IPS-11a (cell line): Measurements from ENCODE around the gene GRK3.
"Not testable (repeated sequence)": the region's sequence is repeated elsewhere in the genome, so short reads cannot be mapped to it uniquely, and the experiment has no call there.

ENCODE experiments used
- H3K4me3 ChIP-seq: one replicate; pipeline ENCODE4 v1.5.1; 2013; ENCODE audit warnings: low read depth, low read length, control low read depth

GRK3 gene

DNA sequence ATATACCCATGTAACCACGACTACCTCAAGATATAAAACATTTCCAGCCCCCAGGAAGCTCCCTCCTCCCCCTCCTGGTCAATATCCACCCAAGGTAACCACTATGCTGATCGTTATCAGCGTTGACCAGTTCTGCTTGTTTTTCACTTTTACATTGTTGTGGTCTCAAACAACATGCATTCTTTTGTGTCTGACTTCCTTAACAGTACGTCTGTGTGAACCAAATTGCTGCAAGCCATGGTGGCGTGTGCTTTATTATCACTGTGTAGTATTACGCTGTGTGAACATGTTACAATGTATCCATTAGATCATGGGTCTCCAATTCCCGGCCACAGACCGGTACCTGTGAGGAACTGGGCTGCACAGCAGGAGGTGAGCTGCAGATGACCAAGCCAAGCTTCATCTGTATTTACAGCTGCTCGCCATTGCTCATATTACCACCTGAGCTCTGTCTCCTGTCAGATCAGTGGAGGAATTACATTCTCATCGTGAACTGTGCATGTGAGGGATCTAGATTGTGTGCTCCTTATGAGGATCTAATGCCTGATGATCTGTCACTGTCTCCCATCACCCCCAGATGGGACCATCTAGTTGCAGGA lies 15.5 kb upstream of the GRK3 start:
- H3K4me3 ChIP-seq, result no peak overlapping the region

DNA sequence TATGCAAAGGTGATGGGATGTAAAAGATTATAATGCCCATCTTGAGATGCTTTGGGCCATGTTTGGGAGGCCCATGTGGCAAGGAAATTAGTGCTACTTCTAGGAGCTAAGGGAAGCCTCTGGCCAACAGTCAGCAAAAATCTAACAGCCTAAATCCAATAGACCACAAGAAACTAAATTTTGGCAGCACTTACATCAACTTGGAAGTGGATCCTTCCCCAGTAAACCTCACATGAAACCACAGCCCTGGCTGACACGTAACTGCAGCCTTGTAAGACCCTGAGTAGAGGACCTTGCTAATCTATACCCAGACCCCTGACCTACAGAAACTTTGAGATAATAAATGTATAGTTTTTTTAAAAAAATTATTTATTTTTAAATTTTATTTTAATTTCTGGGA lies 13.1 kb upstream of the GRK3 start:
- H3K4me3 ChIP-seq, result no peak overlapping the region

DNA sequence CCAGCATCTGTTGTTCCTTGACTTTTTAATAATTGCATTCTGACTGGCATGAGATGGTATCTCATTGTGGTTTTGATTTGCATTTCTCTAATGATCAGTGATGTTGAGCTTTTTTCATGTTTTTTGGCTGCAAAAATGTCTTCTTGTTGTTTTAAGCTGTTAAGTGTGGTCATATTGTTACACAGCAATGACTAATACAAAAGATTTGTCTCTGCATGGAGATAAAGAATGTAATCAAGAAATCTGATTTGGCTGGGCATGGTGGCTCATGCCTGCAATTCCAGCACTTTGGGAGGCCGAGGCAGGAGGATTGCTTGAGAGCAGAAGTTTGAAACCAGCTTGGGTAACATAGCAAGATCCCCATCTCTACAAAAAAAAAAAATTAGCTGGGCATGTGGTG lies 12.1 kb upstream of the GRK3 start:
- H3K4me3 ChIP-seq, result not testable (repeated sequence)

DNA sequence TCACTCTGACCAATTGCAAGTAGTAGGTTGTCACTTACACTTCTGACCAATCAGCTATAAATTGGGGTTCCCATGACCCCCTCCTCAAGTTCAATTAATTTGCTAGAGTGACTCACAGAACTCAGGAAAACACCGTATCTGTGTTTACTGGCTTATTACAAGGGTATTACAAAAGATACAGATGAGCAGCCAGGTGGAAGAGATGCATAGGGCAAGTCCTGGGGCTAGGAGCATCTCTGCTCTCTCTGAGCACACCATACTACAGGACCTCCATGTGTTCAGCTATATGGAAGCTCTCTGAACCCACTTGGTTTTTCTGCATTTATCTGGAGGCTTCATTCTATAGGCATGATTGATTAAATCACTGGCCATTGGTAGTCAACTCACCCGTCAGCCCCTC lies 11.3 kb upstream of the GRK3 start:
- no peak overlapping the region for H3K4me3 ChIP-seq

DNA sequence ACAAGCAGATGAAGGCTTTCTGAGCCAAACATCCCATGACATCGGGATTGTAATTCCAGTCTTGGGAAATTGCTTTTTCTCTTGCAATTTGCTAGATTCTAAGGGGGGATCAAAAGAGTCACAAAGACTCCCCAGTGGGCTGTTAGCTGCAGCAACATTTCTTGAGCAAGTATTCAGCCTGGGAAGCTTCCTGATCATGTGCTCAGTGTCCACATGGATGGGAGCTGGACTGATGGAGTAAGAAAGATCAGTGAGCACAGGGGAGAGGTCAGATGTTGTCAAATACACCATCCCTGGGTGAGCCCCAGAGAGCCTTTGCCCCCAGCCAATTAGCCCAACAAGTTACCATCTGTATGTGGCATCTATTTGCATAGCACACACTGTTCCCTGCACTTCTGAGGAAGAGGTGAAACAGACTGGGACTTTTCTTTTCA lies 10.2 kb upstream of the GRK3 start:
- H3K4me3 ChIP-seq, result no peak overlapping the region

DNA sequence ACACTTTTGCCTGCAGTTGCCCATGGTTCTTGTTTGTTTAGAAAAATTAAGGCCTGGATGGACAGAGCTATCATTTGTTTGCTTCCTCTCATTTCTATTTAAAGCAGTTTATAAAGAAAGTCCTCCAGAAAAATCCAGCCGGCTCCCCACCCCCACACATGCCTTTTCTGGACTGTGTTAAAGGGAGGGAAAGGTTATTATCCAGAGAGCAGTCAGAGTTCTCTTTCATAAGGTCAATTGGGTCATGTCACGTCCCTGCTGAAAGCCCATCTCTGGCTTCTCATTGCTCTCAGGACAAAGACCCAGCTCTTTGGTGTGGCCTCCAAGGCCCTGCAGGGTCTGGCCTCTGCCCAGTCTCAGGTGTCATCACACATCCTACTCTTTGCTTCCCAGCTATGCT lies 9.8 kb upstream of the GRK3 start:
- H3K4me3 ChIP-seq, result no peak overlapping the region

DNA sequence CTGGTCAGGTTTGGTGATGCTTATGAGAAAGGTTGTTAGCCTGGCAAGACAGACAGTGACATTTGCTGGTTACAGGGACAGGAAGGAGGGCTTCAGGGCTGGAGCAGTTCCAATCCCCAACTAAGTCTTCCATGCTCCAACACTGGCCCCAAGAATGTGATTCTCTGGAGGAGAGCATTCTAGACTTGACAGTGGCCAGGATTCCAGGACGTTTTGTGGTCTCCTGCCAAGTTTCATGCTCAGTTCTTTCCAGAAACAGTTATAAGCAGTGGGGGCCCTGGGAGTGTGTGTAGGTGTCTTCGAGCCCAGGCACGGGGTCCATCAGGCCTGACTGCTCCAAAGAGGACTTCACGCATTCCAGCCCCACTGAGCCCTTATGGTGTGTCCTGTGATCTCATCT lies 8.9 kb upstream of the GRK3 start:
- H3K4me3 ChIP-seq, result no peak overlapping the region

DNA sequence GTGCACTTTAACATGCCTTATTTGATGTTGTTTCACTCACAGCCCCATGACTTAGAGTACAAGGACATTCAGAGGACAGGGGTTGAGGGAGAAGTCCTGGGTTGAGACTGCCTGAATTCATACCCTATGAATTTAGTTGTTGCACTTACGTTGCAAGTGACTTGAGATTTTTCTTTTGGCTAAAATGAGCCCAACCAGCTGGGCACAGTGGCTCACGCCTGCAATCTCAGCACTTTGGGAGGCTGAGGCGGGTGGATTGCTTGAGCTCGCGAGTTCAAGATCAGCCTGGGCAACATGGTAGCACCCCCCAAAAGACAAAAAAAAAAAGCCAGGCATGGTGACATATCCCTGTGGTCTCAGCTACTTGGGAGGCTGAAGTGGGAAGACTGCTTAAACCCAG lies 7.3 kb upstream of the GRK3 start:
- no peak overlapping the region for H3K4me3 ChIP-seq

DNA sequence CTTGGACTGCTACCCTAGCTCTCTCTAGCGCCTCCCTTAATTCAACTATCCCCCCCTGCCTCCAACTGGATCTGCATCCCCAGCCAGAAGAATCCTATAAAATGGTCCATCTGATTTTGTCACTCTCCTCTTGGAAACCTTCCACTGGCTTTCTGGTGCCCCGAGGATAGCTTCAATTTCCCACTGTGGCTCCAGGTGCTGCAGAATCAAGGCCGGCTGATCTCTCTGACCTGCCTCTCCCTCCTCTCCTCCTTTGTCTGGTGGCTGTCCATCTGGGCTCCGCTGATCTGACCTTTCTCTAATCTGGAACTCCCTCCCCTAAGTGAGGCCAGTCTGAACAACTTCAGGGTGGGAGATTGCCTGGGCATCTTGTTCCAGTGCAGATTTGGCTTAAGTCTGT lies 6.1 kb upstream of the GRK3 start:
- no peak overlapping the region for H3K4me3 ChIP-seq

DNA sequence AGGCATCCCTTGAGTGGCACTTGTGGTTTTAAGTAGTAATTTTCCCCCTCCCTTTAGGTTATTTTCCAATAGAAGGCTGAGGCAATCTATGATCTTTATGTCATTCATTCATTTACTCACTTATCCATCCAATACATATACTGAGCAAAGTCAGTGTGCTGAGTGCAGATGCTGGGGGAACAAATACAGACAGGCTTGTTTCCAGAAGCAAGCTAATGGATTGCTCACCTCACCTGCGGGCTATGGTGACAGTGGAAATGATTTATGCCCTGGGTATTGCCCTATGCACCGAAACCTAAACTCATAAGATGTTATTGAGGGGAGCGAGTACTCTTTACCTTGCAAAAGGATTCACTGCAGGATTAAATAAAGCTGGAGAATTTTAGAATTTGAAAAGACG lies 4.6 kb upstream of the GRK3 start:
- not testable (repeated sequence) for H3K4me3 ChIP-seq

DNA sequence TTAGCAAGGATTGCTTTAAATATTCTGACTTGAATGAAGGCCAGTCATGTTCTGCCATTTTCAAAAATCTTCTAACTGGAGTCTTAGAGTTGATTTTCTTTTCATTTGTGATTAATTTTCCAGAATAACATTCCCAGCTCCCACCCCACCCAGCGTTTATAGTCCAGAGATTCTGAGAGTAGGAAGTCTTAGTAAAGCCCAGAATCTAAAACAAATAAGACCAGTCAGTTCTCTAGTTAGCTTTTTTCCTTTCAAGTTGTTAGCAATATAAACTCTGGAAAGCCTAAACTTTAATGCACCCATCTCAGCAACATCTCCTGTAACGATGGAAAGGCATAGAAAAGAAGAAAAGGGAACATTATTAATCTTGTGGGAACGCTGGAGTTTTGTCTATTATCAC lies 3.3 kb upstream of the GRK3 start:
- not testable (repeated sequence) for H3K4me3 ChIP-seq

DNA sequence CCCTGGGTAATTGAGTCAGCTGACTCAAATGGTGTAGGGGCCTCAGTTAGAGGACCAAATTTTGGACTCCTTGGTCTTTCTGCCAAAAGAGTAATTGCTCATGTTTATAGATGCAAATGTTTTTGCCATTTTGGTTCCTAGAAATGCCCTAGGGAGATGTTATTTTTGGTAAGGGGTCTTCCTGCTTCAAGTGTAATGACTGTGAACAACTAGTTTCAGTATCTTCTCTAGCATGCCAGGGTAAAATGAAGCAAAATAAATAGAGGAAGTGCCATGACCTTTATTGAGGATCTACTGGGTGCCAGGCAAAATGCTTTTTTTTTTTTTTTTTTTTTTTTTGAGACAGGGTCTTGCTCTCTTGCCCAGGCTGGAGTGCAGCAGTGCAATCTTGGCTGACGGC lies 2.5 kb upstream of the GRK3 start:
- H3K4me3 ChIP-seq, result not testable (repeated sequence)

DNA sequence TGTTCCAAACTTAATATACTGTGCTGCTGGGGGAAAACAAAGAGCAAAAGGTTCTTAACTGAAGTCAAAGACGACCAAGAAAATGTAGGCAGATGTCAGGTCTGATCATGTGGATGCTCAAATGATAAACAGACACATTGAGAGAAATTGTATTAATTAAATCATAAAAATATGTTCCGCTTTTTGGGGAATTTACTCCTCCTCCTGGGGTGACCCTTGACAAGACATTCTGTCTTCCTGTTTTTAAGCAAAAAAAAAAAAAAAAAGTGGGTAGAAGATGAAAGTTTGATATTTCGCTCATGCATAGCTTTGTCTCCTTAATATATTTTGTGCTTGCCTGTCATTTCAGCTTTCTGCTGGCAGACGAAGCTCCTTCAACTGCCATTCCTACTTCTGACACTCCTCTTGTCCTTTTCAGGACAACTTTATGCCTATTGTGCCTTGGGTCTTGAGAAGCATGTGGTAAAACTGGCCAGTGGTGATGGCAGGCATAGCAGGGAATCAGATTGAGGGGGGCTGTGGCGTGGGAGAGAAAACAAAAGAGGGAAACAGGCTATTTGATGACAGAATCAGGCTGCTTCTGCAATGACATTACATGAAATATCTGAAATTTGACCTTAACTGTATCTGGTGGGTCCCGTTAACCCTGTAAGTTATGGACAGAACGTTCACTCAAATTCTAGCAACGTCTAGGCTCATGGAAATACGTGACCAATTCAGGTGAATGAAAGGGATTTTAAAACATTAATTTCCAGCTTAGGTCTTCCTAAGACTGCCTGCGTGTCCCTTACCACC lies 1.3 kb upstream of the GRK3 start:
- H3K4me3 ChIP-seq, result peak overlapping the region; percentile 59

DNA sequence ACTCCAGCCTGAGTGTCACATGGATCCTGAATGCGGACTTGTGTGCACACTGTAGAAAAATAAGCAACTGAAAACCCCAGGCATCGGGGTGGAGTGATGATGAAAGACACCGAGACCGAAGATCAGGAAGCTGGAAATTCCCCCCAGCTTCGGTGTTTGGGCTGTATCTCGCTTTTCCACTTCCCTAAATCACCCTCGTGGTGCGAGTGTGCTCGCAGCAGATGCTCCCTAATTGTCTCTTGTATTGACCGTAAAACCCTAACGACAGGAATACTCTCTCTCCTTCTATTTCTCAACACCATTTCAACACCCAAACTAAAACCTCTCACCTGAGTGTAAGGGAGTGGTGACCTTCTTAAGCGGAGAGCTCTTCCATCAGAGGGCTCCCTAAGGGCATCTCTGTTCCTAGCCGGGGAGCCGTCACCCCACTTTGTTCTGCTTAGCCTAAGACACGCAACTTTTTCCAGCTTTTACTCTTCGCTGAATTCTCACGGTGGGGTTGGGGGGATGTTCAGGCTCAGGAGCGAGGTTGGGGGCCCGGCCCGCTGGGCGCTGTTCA lies 635 bp upstream of the GRK3 start:
- H3K4me3 ChIP-seq, result peak overlapping the region; percentile 59

DNA sequence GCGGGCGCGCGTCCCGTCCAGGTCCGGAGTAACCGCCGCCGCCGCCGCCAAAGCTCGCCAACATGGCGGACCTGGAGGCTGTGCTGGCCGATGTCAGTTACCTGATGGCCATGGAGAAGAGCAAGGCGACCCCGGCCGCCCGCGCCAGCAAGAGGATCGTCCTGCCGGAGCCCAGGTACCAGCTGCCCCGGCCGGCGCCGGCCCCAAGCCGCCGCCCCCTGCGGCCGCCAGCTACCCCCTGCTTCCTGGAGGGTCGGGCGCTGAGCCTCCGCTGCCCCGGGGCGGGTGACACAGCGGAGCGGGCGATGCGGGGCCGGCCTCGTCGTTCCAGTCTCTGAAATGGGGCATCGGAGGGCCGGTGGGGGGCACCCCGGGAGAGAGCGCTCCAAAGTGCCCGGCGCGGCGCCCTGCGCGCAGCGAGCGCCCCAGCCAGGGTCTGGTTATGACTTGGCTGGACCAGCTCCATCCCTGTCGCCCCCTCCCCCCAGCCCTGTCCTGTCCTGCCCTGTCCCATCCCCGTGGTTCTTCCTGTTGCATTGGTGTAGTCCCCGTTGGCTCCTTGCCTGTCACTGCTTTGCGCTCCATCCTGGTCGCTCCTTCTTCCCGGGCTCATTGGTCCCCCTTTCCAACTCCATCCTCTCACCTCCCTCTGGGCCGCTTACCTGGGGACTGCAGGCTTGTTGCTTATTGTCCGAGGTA lies 653 bp downstream of the GRK3 start:
- peak overlapping the region; percentile 76 for H3K4me3 ChIP-seq

DNA sequence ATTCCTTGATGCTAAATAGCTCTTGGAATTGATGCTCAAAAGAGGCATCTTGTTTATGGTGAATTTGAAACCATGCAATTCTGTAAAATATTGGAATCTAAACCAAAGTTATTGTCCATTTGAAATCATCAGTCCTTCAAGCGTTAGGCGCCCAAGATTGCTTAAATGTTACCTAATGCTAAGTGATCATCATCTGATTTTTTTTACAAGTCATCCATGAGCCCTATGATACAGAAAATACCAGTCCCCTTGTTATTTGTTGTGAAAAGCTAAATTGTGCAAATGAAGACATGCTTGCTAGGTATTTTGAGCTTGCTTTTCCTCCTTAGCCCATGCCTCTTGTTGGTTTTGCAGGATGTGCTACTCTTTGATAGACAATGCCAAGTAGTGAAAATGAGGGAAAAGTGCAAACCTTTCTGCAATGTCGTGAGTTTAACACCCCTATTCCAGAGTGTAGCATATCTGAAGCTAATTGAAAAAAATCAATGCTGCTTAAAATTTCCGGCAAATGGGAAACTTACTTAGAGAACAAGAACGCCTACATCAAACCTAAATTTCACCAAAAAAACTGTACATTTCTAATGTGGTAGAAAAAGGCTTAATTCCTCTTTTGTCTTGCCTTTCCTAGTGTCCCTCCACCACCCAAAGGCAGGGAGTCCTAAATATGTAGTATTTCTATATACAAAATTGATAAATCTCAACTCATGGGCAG lies 1.9 kb downstream of the GRK3 start:
- no peak overlapping the region for H3K4me3 ChIP-seq

DNA sequence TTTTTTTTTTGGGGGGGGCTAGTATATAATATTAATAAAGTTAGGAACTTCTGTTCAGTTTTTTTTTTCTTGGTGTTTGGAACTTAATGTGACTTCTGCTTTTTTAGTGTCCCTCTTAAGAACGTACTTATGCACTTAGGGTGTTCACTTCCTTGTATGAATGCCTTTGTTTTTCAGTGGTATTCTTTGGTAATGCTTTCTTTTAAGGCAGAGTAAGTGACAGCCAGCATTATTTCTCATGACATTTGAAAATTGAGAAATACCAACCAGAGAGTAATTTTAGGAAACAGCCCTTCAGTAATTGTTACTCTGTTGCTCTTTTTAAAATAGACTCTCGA lies 2.4 kb downstream of the GRK3 start:
- no peak overlapping the region for H3K4me3 ChIP-seq

DNA sequence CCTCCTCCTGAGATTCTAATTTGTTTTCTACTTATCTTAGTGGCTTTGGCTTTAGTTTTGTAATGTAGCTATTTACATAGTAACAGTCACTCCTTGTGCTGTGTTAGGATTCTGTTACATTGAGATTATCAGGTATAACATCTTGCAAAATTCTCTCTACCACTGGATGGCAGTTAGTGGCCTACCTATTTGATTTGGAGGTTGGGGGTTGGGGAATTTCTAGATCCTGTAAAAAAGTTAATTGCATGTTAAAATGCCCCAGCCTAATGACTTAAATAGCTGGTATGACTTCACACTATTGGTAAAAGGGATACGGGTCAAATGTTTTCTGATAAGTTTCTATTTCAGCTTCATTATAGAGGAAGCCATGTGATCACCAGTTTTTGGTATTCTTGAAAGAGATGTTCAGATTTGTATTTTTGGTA lies 2.8 kb downstream of the GRK3 start:
- H3K4me3 ChIP-seq, result no peak overlapping the region

DNA sequence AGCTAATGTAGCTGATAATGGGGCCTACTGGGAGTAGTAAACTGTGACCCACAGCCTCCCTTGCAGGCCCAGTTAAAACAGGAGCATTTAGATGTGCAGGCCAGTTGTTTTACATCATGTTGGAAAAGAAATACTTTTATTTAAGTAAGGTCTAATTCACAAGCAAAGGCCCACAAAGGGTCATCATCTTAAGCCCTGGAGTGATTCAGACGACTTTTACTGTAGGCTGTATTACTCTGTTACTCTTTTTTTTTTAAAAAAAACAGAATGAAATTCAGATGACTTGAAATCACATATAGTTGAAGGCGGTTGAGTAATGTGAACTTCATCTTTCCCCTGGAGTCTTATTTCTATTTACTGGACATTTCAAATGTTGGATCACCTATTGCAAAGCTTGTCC lies 3.6 kb downstream of the GRK3 start:
- H3K4me3 ChIP-seq, result not testable (repeated sequence)

DNA sequence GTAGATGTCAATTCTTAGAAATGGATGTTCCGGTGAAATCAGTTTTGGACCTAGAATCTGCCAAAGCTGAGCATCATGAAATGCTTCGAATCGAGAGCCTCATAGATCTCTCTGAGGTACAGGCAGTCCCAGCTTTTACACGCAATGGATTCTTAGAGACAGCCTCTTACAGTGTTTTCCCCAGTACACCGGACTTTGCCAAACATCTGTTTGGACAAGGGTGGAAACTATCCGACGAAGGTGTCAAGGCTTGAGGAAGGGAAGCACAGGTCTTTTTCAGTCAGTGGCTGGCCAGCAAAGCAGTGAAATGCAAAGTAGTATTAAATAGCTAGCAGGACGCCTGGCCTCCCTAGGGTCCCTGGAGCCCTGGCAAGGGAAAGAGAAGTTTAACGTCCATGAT lies 4.9 kb downstream of the GRK3 start:
- H3K4me3 ChIP-seq, result no peak overlapping the region

DNA sequence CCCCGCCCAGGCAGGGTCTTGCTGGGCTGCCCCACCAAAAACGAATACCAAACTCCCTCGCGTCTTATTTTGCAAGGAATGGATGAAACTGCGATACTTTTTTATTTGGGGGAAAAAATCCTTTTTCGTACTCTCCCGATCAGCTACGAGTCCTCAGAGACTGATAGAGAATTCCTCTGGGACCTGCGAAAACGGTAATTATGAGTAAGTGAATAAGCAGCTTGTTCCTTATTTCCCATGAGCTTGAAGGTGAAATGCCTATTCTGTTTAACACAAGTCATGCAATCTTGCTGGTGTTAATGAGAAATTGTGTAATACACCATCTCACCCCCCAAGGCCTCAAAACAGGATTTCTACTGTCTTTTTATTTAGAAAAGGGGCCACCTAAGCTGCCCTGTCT lies 5.5 kb downstream of the GRK3 start:
- no peak overlapping the region for H3K4me3 ChIP-seq
